ENCODE data around the gene DPYD. TPM values are rescaled to one million over a fixed set of nuclear protein-coding genes. Genes with fewer than 3 reads are reported as not detected.

Gene DPYD
- total and polyA plus RNA-seq, 9 of the 15 experiments (the other 6 are each of a cell fraction or from before 2014, with no cell fraction given) = 0.03 to 0.25 (median 0.08) TPM; not detected in 2

DNA sequence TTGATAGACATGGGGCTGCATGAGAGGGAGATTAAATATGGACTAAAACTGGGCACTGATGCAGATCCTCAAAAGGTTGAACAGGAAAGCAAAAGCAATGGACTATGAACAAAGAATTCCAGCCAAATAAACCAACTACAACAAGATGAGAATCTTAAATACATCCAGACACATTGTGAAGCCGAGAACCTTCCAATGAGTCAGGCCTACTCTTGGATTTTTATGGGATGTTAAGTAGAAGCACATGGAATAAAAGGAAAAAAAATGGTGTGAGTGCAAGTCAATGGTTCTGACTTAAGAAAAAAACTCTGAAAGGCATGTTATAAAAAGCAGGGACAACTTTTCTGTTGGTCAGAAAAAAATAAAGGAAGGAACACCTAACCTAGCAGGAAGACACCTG, 227.2 kb downstream of the DPYD start (continued):
- TF ChIP-seq, protein P1, sequence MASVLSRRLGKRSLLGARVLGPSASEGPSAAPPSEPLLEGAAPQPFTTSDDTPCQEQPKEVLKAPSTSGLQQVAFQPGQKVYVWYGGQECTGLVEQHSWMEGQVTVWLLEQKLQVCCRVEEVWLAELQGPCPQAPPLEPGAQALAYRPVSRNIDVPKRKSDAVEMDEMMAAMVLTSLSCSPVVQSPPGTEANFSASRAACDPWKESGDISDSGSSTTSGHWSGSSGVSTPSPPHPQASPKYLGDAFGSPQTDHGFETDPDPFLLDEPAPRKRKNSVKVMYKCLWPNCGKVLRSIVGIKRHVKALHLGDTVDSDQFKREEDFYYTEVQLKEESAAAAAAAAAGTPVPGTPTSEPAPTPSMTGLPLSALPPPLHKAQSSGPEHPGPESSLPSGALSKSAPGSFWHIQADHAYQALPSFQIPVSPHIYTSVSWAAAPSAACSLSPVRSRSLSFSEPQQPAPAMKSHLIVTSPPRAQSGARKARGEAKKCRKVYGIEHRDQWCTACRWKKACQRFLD (CRISPR knock-in tag; IDR thresholded peaks at IDR 0.05) = no peak
- TF ChIP-seq GABPB1 (CRISPR knock-in tag; IDR thresholded peaks at IDR 0.05) (no peak), ZKSCAN3 (CRISPR knock-in tag; IDR thresholded peaks at IDR 0.05) (no peak), HCFC1 (IDR thresholded peaks at IDR 0.05; ENCODE audit: low read depth, low read length) (no peak), RCOR1 (IDR thresholded peaks at IDR 0.05; ENCODE audit: borderline replicate concordance in 1 of 2, low read depth in 2 of 2, low read length in 2 of 2) (no peak), NFATC3 (IDR thresholded peaks at IDR 0.05) (no peak), ZBED1 (IDR thresholded peaks at IDR 0.05) (no peak), FOXK2 (conservative IDR thresholded peaks at IDR 0.05 in 1 of 2, IDR thresholded peaks at IDR 0.05 in 1 of 2; ENCODE audit: low read depth in 2 of 2) (no peak), CREB1 (IDR thresholded peaks at IDR 0.05) (no peak), CREB1 (CRISPR knock-in tag; IDR thresholded peaks at IDR 0.05) (no peak)
- TF ChIP-seq, protein P2, sequence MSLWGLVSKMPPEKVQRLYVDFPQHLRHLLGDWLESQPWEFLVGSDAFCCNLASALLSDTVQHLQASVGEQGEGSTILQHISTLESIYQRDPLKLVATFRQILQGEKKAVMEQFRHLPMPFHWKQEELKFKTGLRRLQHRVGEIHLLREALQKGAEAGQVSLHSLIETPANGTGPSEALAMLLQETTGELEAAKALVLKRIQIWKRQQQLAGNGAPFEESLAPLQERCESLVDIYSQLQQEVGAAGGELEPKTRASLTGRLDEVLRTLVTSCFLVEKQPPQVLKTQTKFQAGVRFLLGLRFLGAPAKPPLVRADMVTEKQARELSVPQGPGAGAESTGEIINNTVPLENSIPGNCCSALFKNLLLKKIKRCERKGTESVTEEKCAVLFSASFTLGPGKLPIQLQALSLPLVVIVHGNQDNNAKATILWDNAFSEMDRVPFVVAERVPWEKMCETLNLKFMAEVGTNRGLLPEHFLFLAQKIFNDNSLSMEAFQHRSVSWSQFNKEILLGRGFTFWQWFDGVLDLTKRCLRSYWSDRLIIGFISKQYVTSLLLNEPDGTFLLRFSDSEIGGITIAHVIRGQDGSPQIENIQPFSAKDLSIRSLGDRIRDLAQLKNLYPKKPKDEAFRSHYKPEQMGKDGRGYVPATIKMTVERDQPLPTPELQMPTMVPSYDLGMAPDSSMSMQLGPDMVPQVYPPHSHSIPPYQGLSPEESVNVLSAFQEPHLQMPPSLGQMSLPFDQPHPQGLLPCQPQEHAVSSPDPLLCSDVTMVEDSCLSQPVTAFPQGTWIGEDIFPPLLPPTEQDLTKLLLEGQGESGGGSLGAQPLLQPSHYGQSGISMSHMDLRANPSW (CRISPR knock-in tag; IDR thresholded peaks at IDR 0.05) = no peak
